Subcutaneous adipose tissue (tissue), 4 donors: ENCODE measurements around the gene INHA. TPM values are rescaled to one million over a fixed set of nuclear protein-coding genes. Genes with fewer than 3 reads are reported as not detected.

Experiments used
- CTCF ChIP-seq: fragments of 450-650 bp; IDR thresholded peaks from one replicate; pipeline ENCODE4 v1.5.1; 2016; ENCODE audit warnings: low read depth, mild to moderate bottlenecking, control low read depth, antibody characterized with exemption, moderate library complexity
- total RNA-seq, 4 donors: library from RNA; depleted of rRNA; stranded (reverse); fragments of >200 nt; gene quantifications; one replicate each; pipeline ENCODE4 v1.1.0, GENCODE V29; 2016

INHA gene
- total RNA-seq, 4 donors from 2014 or later = 0.66 to 1.5 TPM; not detected in 2

GRCh38 chr2:219574484-219575311 lies 2.6 kb downstream of the INHA start:
- TF ChIP-seq CTCF = no peak

GRCh38 chr2:219575566-219576504 lies 3.7 kb downstream of the INHA start:
- no peak for TF ChIP-seq CTCF

GRCh38 chr2:219576505-219577388 lies 4.6 kb downstream of the INHA start:
- TF ChIP-seq CTCF = no peak

- TF ChIP-seq CTCF = no peak
Measured at GRCh38 chr2:219578811-219579613, 6.9 kb downstream of the INHA start.

- TF ChIP-seq CTCF = no peak
Measured at GRCh38 chr2:219581346-219581745, 9.2 kb downstream of the INHA start.

- no peak for TF ChIP-seq CTCF
Measured at GRCh38 chr2:219591091-219591490, 19.0 kb downstream of the INHA start.
